Heart left ventricle (tissue), 16 donors: ENCODE results near the gene ZC3H12C. TPM values are rescaled to one million over a fixed set of nuclear protein-coding genes. Genes with fewer than 3 reads are reported as not detected.
"Not testable (repeated sequence)": the region's sequence is repeated elsewhere in the genome, so short reads cannot be mapped to it uniquely, and the experiment has no call there.

Experiments
- ATAC-seq, 4 donors: fragments of 200-7000 bp; cut with Tn5 transposase; one replicate each; pipeline ENCODE4 v1.9.1; 2020 to 2022; ENCODE audit warnings: moderate library complexity in 4 of 4, mild to moderate bottlenecking in 3 of 4, moderate number of reproducible peaks in 1 of 4
- DNase-seq, 5 donors: peaks; one replicate each; pipeline ENCODE4 v3.0.0-alpha.2; 2020
- H3K27ac ChIP-seq, 12 donors: fragments of 200-600 bp; sonication (generic) in 4 of 12; one replicate each; pipeline versions ENCODE4 v1.5.0 to v1.8.0; 2016 to 2022; ENCODE audit warnings: mild to moderate bottlenecking in 2 of 12
- H3K27me3 ChIP-seq, 9 donors: fragments of 200-600 bp; sonication (generic) in 2 of 9; one replicate each; pipeline versions ENCODE4 v1.5.1 to v1.8.0; 2016 to 2022; ENCODE audit warnings: mild to moderate bottlenecking in 3 of 9
- H3K36me3 ChIP-seq, 9 donors: fragments of 200-600 bp; sonication (generic) in 2 of 9; one replicate each; pipeline versions ENCODE4 v1.5.0 to v1.8.0; 2018 to 2022; ENCODE audit warnings: mild to moderate bottlenecking in 2 of 9
- H3K4me1 ChIP-seq, 12 donors: fragments of 200-600 bp; sonication (generic) in 4 of 12; one replicate each; pipeline versions ENCODE4 v1.5.0 to v1.8.0; 2016 to 2022; ENCODE audit warnings: mild to moderate bottlenecking in 3 of 12
- H3K4me3 ChIP-seq, 12 donors: fragments of 200-600 bp; sonication (generic) in 4 of 12; one replicate each; pipeline versions ENCODE4 v1.5.0 to v1.8.0; 2017 to 2022; ENCODE audit warnings: mild to moderate bottlenecking in 9 of 12, moderate library complexity in 4 of 12
- H3K9me3 ChIP-seq, 12 donors: fragments of 200-600 bp; sonication (generic) in 4 of 12; one replicate each; pipeline versions ENCODE4 v1.5.0 to v1.8.0; 2016 to 2022; ENCODE audit warnings: mild to moderate bottlenecking in 1 of 12
- POLR2A ChIP-seq, 2 donors: fragments of 450-650 bp; IDR thresholded peaks; one replicate each; pipeline ENCODE4 v1.6.1; 2017; ENCODE audit warnings: antibody characterized with exemption in 2 of 2, mild to moderate bottlenecking in 2 of 2, moderate library complexity in 2 of 2
- WGBS, 4 donors: extraction: QIAGEN DNeasy Blood & Tissue Kit in 2 of 4; methylation state at CpG; one replicate each; pipeline versions ENCODE4 v1.1.5 to v1.1.7; 2013 to 2018; 5-methylcytosine and 5-hydroxymethylcytosine counted together
- intact Hi-C, 10 donors: fragments of 100-400 bp; cut with DNase I; formaldehyde crosslinking; loops; one replicate each; pipeline versions ENCODE4 v1.11.1 to v1.14.2; 2022
- polyA plus RNA-seq, 2 donors: library from polyadenylated mRNA; stranded (reverse); fragments of 200-250 nt; gene quantifications; one replicate each; pipeline ENCODE4 v1.2.3, GENCODE V29; 2013
- total RNA-seq, 9 donors: library from RNA; depleted of rRNA in 2 of 9; stranded (reverse); fragments of >200 nt in 2 of 9; fragmentation: NEBNext Ultra II Directional in 3 of 9; extraction: Animal tissue kit (Norgen Biotek cat#: 25700) in 3 of 9; gene quantifications; one replicate each; pipeline versions ENCODE4 v1.1.0 to v1.2.4, GENCODE V29; 2016 to 2023
- TF ChIP-seq, protein P1 (sequence below), 12 donors: fragments of 200-600 bp; sonication (generic) in 4 of 12; IDR thresholded peaks; one replicate each; pipeline versions ENCODE4 v1.5.0 to v1.8.0; 2018 to 2022; ENCODE audit warnings: antibody characterized with exemption in 12 of 12, mild to moderate bottlenecking in 5 of 12
- donor health status: ischemic (EF 13 %, LVEDD 7.1; RV severe dilation, severe dysfunction).
- donor health status: healthy with polysubstance abuse.
- donor health status: DM: no; HTN: yes; CAD: no.
- donor health status: DM: no; HTN: no; CAD: no.
- donor health status: ischemic (EF 25% LVEDD 6.9; RV normal size, moderate dysfunction).
- donor health status: ischemic (EF 25% LVEDD 5.7; RV mildly dilated, moderate dysfunction).
- donor health status: healthy.
- donor health status: DM: yes; HTN: yes; CAD: no.
- donor health status: ischemic (EF 35%, LVEDD 5.7; RV mildly dilated, moderate dysfunction).
- donor health status: nonischemic (EF 11% LVEDD 7.7; RV severe dilation, severe dysfunction).
- donor health status: DM: yes; HTN: yes; CAD: no.
- donor health status: PGD.
- donor health status: ischemic (EF 29% LVEDD 5.4; RV normal size, mild dysfunction).
- donor health status: nonischemic (EF 23%, LVEDD 6.1; RV moderate dilation, normal function).

ZC3H12C gene
- total and polyA plus RNA-seq, 11 donors: 2.1 to 24.3 (median 17.3) TPM

GRCh38 chr11:110186456-110186855 is 93.3 kb downstream of the ZC3H12C start:
- Histone ChIP-seq H3K27ac (no peak overlapping the region), H3K4me1 (no peaks in the 10 kb centered on the region), H3K27me3 (no peaks in the 10 kb centered on the region), H3K4me3 (no peak overlapping the region), H3K9me3 (no peaks in the 10 kb centered on the region), H3K36me3 (no peaks in the 10 kb centered on the region)
- ATAC-seq (no peak), DNase-seq (no peak)
- WGBS, 4 donors: 91 to 96% (median 94%) methylated on average over 5 of the region's 5 CpGs
- no peak for TF ChIP-seq POLR2A (IDR thresholded peaks at IDR 0.05)
- TF ChIP-seq, protein P1, sequence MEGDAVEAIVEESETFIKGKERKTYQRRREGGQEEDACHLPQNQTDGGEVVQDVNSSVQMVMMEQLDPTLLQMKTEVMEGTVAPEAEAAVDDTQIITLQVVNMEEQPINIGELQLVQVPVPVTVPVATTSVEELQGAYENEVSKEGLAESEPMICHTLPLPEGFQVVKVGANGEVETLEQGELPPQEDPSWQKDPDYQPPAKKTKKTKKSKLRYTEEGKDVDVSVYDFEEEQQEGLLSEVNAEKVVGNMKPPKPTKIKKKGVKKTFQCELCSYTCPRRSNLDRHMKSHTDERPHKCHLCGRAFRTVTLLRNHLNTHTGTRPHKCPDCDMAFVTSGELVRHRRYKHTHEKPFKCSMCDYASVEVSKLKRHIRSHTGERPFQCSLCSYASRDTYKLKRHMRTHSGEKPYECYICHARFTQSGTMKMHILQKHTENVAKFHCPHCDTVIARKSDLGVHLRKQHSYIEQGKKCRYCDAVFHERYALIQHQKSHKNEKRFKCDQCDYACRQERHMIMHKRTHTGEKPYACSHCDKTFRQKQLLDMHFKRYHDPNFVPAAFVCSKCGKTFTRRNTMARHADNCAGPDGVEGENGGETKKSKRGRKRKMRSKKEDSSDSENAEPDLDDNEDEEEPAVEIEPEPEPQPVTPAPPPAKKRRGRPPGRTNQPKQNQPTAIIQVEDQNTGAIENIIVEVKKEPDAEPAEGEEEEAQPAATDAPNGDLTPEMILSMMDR (IDR thresholded peaks at IDR 0.05): no peak
- intact Hi-C loops: loop anchor here in 1 of 10 donors (10.0 kb wide), 1 partner anchor 232 kb away; no protein-coding TSS in a partner anchor

- DNase-seq: no peak
- WGBS, 4 donors: 79 to 96% (median 93%) methylated on average over 2 to 4 of the region's 4 CpGs
These were observed 93.7 kb downstream of the ZC3H12C start for GRCh38 chr11:110186867-110187266.

DNA sequence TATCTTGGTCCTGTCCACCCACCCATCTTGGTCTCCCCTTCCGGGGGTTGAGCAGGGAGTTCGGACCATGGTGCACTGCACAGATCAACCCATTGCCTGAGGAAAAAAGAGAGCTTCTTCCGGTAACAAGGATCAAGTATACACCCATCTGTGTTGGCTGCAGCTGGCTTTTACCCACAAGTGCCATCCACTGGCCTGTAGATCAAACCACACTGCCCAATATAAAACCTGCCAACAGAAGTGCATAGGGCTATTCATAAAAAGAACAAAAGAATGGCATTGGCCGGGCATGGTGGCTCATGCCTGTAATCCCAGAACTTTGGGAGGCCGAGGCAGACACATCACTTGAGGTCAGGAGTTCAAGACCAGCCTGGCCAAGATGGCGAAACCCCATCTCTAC is 94.5 kb downstream of the ZC3H12C start:
- Histone ChIP-seq H3K36me3 (no peaks in the 10 kb centered on the region), H3K4me1 (no peaks in the 10 kb centered on the region), H3K27ac (no peak overlapping the region), H3K9me3 (no peaks in the 10 kb centered on the region), H3K4me3 (no peak overlapping the region), H3K27me3 (no peaks in the 10 kb centered on the region)
- TF ChIP-seq, protein P1 (IDR thresholded peaks at IDR 0.05): no peak
- intact Hi-C loops: loop anchor here in 1 of 10 donors (10.0 kb wide), 1 partner anchor 233 kb away; no protein-coding TSS in a partner anchor
- 87 to 97% (median 92%) methylated on average over 6 of the region's 6 CpGs for WGBS, 4 donors
- no peak for ATAC-seq
- DNase-seq: no peak

More at GRCh38 chr11:110186867-110187266, 93.7 kb downstream of the ZC3H12C start:
- H3K4me1 ChIP-seq: no peaks in the 10 kb centered on the region
- H3K36me3 ChIP-seq: no peaks in the 10 kb centered on the region
- no peak overlapping the region for H3K4me3 ChIP-seq
- H3K27me3 ChIP-seq: no peaks in the 10 kb centered on the region
- H3K27ac ChIP-seq: no peak overlapping the region
- no peak for TF ChIP-seq POLR2A (IDR thresholded peaks at IDR 0.05)
- TF ChIP-seq, protein P1 (IDR thresholded peaks at IDR 0.05): no peak
- H3K9me3 ChIP-seq: no peaks in the 10 kb centered on the region
- intact Hi-C loops: loop anchor here in 1 of 10 donors (10.0 kb wide), 1 partner anchor 232 kb away; no protein-coding TSS in a partner anchor
- ATAC-seq: peak in 1 of 4 donors; percentile 29

DNA sequence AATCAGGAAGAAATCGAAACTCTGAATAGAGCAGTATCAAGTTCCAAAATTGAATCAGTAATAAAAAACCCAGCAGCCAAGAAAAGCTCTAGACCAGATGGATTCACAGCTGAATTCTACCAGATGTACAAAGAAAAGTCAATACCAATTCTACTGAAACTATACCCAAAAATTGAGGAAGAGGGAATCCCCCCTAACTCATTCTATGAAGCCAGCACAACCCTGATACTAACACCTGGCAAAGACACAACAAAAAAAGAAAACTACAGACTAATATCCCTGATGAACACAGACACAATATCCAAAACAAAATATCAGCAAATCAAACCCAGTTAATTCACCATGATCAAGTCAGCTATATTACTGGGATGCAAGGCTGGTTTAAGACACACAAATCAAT is 97.7 kb downstream of the ZC3H12C start:
- peaks cover 0 to 10% (median 0%) of the 10 kb centered on the region in 12 donors for H3K4me1 ChIP-seq
- H3K9me3 ChIP-seq: no peaks in the 10 kb centered on the region
- no peak overlapping the region for H3K4me3 ChIP-seq
- TF ChIP-seq, protein P1 (IDR thresholded peaks at IDR 0.05): no peak
- no peak for TF ChIP-seq POLR2A (IDR thresholded peaks at IDR 0.05)
- WGBS, 4 donors: 76 to 95% (median 93%) methylated on average over 1 of the region's 1 CpG
- ATAC-seq: no peak
- no peaks in the 10 kb centered on the region for H3K36me3 ChIP-seq
- H3K27me3 ChIP-seq: no peaks in the 10 kb centered on the region
- DNase-seq: no peak
- H3K27ac ChIP-seq: no peak overlapping the region
- intact Hi-C loops: loop anchor here in 4 of 10 donors (10.0 kb wide), 4 partner anchors 244 to 1254 kb away; no protein-coding TSS in a partner anchor

- not testable (repeated sequence) for H3K9me3 ChIP-seq, H3K27ac ChIP-seq, H3K27me3 ChIP-seq, ATAC-seq, H3K4me3 ChIP-seq, DNase-seq, H3K36me3 ChIP-seq
- peaks cover 0 to 10% (median 0%) of the 10 kb centered on the region in 12 donors for H3K4me1 ChIP-seq
- intact Hi-C loops: loop anchor here in 4 of 10 donors (10.0 kb wide), 4 partner anchors 242 to 1252 kb away; no protein-coding TSS in a partner anchor
- WGBS, 4 donors: 92 to 95% (median 94%) methylated on average over 4 of the region's 4 CpGs
These were observed 99.6 kb downstream of the ZC3H12C start for GRCh38 chr11:110192604-110193282.

- not testable (repeated sequence) for H3K36me3 ChIP-seq, ATAC-seq
These were observed 101.1 kb downstream of the ZC3H12C start for GRCh38 chr11:110194211-110194766.

More at GRCh38 chr11:110194211-110194766, 101.1 kb downstream of the ZC3H12C start:
- peaks cover 0 to 10% (median 0%) of the 10 kb centered on the region in 12 donors for H3K4me1 ChIP-seq
- 86 to 92% (median 90%) methylated on average over 10 of the region's 10 CpGs for WGBS, 4 donors
- intact Hi-C loops: loop anchor here in 4 of 10 donors (10.0 kb wide), 4 partner anchors 241 to 1251 kb away; no protein-coding TSS in a partner anchor
- not testable (repeated sequence) for H3K4me3 ChIP-seq, DNase-seq, H3K27me3 ChIP-seq, H3K9me3 ChIP-seq, H3K27ac ChIP-seq
